WTC11 (cell line): Measurements from ENCODE around the gene DISC1. TPM values are rescaled to one million over a fixed set of nuclear protein-coding genes. Genes with fewer than 3 reads are reported as not detected.

Source experiments
- ATAC-seq: fragments of 200-7000 bp; cut with Tn5 transposase; 2 replicates; pipeline ENCODE4 v1.10.0; 2021; ENCODE audit warnings: mild to moderate bottlenecking, moderate library complexity
- CTCF ChIA-PET: fragments of 300-600 bp; sonication (Branson Sonifier 250); formaldehyde crosslinking; loops from one replicate; lab custom pipeline; 2021; ENCODE audit warnings: antibody characterized with exemption; lab: Charles Lee
- POLR2A ChIA-PET: fragments of 350-600 bp; sonication (Branson Sonifier 250); formaldehyde crosslinking; loops from one replicate; lab custom pipeline; 2021; ENCODE audit warnings: antibody characterized with exemption; lab: Charles Lee
- DNase-seq: peaks from one replicate; pipeline ENCODE4 v3.0.0; 2021; ENCODE audit warnings: low spot score
- H3K27ac Mint-ChIP-seq: 2 replicates; pipeline ENCODE4 v1.8.0; 2021; ENCODE audit warnings: mixed read lengths
- H3K27me3 Mint-ChIP-seq: 2 replicates; pipeline ENCODE4 v1.8.0; 2021; ENCODE audit warnings: low read depth, mild to moderate bottlenecking, moderate library complexity, mixed read lengths
- H3K36me3 Mint-ChIP-seq: 2 replicates; pipeline ENCODE4 v1.8.0; 2021; ENCODE audit warnings: mixed read lengths
- H3K4me1 Mint-ChIP-seq: 2 replicates; pipeline ENCODE4 v1.8.0; 2022; ENCODE audit warnings: mixed read lengths
- H3K4me3 Mint-ChIP-seq: 2 replicates; pipeline ENCODE4 v1.8.0; 2021; ENCODE audit warnings: mild to moderate bottlenecking, moderate library complexity, mixed read lengths
- H3K9me3 Mint-ChIP-seq: 2 replicates; pipeline ENCODE4 v1.8.0; 2021; ENCODE audit warnings: mixed read lengths
- ATF3 ChIP-seq: sonication (generic); formaldehyde crosslinking; conservative IDR thresholded peaks from 2 replicates; pipeline ENCODE4 v1.8.1; 2022; ENCODE audit warnings: mild to moderate bottlenecking, missing genetic modification reagents
- CREB1 ChIP-seq: sonication (generic); formaldehyde crosslinking; IDR thresholded peaks from 2 replicates; pipeline ENCODE4 v1.8.0; 2023; ENCODE audit warnings: mild to moderate bottlenecking, missing genetic modification reagents
- ELF4 ChIP-seq: sonication (generic); formaldehyde crosslinking; IDR thresholded peaks from 2 replicates; pipeline ENCODE4 v1.8.1; 2022; ENCODE audit warnings: low read depth, mild to moderate bottlenecking, moderate library complexity, missing genetic modification reagents
- ETV6 ChIP-seq: sonication (generic); formaldehyde crosslinking; IDR thresholded peaks from 2 replicates; pipeline ENCODE4 v1.8.1; 2022; ENCODE audit warnings: mild to moderate bottlenecking, missing genetic modification reagents
- FOXP1 ChIP-seq: sonication (generic); formaldehyde crosslinking; IDR thresholded peaks from 2 replicates; pipeline ENCODE4 v1.8.0; 2022; ENCODE audit warnings: missing genetic modification reagents, mild to moderate bottlenecking, moderate library complexity, borderline replicate concordance
- PREB ChIP-seq: sonication (generic); formaldehyde crosslinking; IDR thresholded peaks from 2 replicates; pipeline ENCODE4 v1.8.1; 2022; ENCODE audit warnings: mild to moderate bottlenecking, missing genetic modification reagents, moderate library complexity, borderline replicate concordance
- SMAD3 ChIP-seq: sonication (generic); formaldehyde crosslinking; IDR thresholded peaks from 2 replicates; pipeline ENCODE4 v1.8.0; 2022; ENCODE audit warnings: missing genetic modification reagents, mild to moderate bottlenecking, borderline replicate concordance
- SOX15 ChIP-seq: fragments of 250-450 bp; sonication (Bioruptor Pico); IDR thresholded peaks from 2 replicates; pipeline ENCODE4 v1.9.0; 2021; ENCODE audit warnings: mild to moderate bottlenecking
- USF2 ChIP-seq: sonication (generic); formaldehyde crosslinking; IDR thresholded peaks from 2 replicates; pipeline ENCODE4 v1.8.1; 2023; ENCODE audit warnings: mild to moderate bottlenecking, missing genetic modification reagents, moderate library complexity
- ZNF232 ChIP-seq: sonication (generic); formaldehyde crosslinking; IDR thresholded peaks from 2 replicates; pipeline ENCODE4 v1.8.0; 2022; ENCODE audit warnings: mild to moderate bottlenecking, missing genetic modification reagents
- ZNF317 ChIP-seq: sonication (generic); formaldehyde crosslinking; IDR thresholded peaks from 2 replicates; pipeline ENCODE4 v1.8.1; 2023; ENCODE audit warnings: low read depth, mild to moderate bottlenecking, moderate library complexity, missing genetic modification reagents, borderline replicate concordance
- ZNF423 ChIP-seq: fragments of 250-450 bp; sonication (Bioruptor Pico); IDR thresholded peaks from 2 replicates; pipeline ENCODE4 v2.1.2; 2022; ENCODE audit warnings: mild to moderate bottlenecking, moderate library complexity
- total RNA-seq: library from RNA; stranded (reverse); gene quantifications from 3 replicates; pipeline ENCODE4 v1.2.3, GENCODE V29; 2021
- TF ChIP-seq, protein P1 (sequence below): sonication (generic); formaldehyde crosslinking; IDR thresholded peaks from 2 replicates; pipeline ENCODE4 v1.8.0; 2023; ENCODE audit warnings: missing genetic modification reagents
- TF ChIP-seq, protein P2 (sequence below): sonication (generic); formaldehyde crosslinking; IDR thresholded peaks from 2 replicates; pipeline ENCODE4 v1.8.1; 2023; ENCODE audit warnings: mild to moderate bottlenecking, missing genetic modification reagents
- TF ChIP-seq, protein P3 (sequence below): sonication (generic); formaldehyde crosslinking; IDR thresholded peaks from 2 replicates; pipeline ENCODE4 v1.8.1; 2023; ENCODE audit warnings: mild to moderate bottlenecking, missing genetic modification reagents, borderline replicate concordance
- TF ChIP-seq, protein P4 (sequence below): sonication (generic); formaldehyde crosslinking; IDR thresholded peaks from 2 replicates; pipeline ENCODE4 v1.8.1; 2023; ENCODE audit warnings: mild to moderate bottlenecking, moderate library complexity, missing genetic modification reagents
- TF ChIP-seq, protein P5 (sequence below): sonication (generic); formaldehyde crosslinking; IDR thresholded peaks from 2 replicates; pipeline ENCODE4 v1.8.1; 2022; ENCODE audit warnings: low read depth, missing genetic modification reagents, borderline replicate concordance

DISC1 gene
- total RNA-seq, 1 experiment from 2014 or later: 5.5 TPM

GRCh38 chr1:231860221-231861088, 233.9 kb downstream of the DISC1 start:
- no peak for ATAC-seq
- peaks cover 12% of the 10 kb centered on the region for H3K4me1 Mint-ChIP-seq
- H3K27ac Mint-ChIP-seq: no peak overlapping the region
- DNase-seq: no peak
- H3K9me3 Mint-ChIP-seq: no peaks in the 10 kb centered on the region
- H3K4me3 Mint-ChIP-seq: no peak overlapping the region
- ChIA-PET CTCF (no interaction called here), POLR2A (no interaction called here)
- no peaks in the 10 kb centered on the region for H3K36me3 Mint-ChIP-seq
- H3K27me3 Mint-ChIP-seq: no peaks in the 10 kb centered on the region; the same call in none of the 2 replicates
- TF ChIP-seq ATF3 (CRISPR knock-in tag): no peak
- TF ChIP-seq, protein P1, sequence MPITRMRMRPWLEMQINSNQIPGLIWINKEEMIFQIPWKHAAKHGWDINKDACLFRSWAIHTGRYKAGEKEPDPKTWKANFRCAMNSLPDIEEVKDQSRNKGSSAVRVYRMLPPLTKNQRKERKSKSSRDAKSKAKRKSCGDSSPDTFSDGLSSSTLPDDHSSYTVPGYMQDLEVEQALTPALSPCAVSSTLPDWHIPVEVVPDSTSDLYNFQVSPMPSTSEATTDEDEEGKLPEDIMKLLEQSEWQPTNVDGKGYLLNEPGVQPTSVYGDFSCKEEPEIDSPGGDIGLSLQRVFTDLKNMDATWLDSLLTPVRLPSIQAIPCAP (CRISPR knock-in tag): no peak
- no peak for TF ChIP-seq ZNF423 (CRISPR knock-in tag)
- TF ChIP-seq ZNF317 (CRISPR knock-in tag): no peak
- no peak for TF ChIP-seq SOX15 (CRISPR knock-in tag)
- TF ChIP-seq, protein P2, sequence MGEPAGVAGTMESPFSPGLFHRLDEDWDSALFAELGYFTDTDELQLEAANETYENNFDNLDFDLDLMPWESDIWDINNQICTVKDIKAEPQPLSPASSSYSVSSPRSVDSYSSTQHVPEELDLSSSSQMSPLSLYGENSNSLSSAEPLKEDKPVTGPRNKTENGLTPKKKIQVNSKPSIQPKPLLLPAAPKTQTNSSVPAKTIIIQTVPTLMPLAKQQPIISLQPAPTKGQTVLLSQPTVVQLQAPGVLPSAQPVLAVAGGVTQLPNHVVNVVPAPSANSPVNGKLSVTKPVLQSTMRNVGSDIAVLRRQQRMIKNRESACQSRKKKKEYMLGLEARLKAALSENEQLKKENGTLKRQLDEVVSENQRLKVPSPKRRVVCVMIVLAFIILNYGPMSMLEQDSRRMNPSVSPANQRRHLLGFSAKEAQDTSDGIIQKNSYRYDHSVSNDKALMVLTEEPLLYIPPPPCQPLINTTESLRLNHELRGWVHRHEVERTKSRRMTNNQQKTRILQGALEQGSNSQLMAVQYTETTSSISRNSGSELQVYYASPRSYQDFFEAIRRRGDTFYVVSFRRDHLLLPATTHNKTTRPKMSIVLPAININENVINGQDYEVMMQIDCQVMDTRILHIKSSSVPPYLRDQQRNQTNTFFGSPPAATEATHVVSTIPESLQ (CRISPR knock-in tag): no peak
- TF ChIP-seq FOXP1: no peak

GRCh38 chr1:231861541-231862481, 235.2 kb downstream of the DISC1 start:
- no peak for DNase-seq
- Mint-ChIP-seq H3K9me3 (no peaks in the 10 kb centered on the region), H3K4me3 (no peak overlapping the region), H3K36me3 (no peaks in the 10 kb centered on the region), H3K27me3 (no peaks in the 10 kb centered on the region; the same call in none of the 2 replicates), H3K27ac (no peak overlapping the region), H3K4me1 (peaks cover 6% of the 10 kb centered on the region)
- CTCF ChIA-PET: no interaction called here
- no peak for ATAC-seq
- POLR2A ChIA-PET: no interaction called here
- no peak for TF ChIP-seq PREB
- TF ChIP-seq ETV6 (CRISPR knock-in tag): no peak
- TF ChIP-seq USF2 (CRISPR knock-in tag): no peak
- TF ChIP-seq, protein P3, sequence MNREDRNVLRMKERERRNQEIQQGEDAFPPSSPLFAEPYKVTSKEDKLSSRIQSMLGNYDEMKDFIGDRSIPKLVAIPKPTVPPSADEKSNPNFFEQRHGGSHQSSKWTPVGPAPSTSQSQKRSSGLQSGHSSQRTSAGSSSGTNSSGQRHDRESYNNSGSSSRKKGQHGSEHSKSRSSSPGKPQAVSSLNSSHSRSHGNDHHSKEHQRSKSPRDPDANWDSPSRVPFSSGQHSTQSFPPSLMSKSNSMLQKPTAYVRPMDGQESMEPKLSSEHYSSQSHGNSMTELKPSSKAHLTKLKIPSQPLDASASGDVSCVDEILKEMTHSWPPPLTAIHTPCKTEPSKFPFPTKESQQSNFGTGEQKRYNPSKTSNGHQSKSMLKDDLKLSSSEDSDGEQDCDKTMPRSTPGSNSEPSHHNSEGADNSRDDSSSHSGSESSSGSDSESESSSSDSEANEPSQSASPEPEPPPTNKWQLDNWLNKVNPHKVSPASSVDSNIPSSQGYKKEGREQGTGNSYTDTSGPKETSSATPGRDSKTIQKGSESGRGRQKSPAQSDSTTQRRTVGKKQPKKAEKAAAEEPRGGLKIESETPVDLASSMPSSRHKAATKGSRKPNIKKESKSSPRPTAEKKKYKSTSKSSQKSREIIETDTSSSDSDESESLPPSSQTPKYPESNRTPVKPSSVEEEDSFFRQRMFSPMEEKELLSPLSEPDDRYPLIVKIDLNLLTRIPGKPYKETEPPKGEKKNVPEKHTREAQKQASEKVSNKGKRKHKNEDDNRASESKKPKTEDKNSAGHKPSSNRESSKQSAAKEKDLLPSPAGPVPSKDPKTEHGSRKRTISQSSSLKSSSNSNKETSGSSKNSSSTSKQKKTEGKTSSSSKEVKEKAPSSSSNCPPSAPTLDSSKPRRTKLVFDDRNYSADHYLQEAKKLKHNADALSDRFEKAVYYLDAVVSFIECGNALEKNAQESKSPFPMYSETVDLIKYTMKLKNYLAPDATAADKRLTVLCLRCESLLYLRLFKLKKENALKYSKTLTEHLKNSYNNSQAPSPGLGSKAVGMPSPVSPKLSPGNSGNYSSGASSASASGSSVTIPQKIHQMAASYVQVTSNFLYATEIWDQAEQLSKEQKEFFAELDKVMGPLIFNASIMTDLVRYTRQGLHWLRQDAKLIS (CRISPR knock-in tag): no peak
- no peak for TF ChIP-seq ELF4 (CRISPR knock-in tag)
- TF ChIP-seq, protein P4, sequence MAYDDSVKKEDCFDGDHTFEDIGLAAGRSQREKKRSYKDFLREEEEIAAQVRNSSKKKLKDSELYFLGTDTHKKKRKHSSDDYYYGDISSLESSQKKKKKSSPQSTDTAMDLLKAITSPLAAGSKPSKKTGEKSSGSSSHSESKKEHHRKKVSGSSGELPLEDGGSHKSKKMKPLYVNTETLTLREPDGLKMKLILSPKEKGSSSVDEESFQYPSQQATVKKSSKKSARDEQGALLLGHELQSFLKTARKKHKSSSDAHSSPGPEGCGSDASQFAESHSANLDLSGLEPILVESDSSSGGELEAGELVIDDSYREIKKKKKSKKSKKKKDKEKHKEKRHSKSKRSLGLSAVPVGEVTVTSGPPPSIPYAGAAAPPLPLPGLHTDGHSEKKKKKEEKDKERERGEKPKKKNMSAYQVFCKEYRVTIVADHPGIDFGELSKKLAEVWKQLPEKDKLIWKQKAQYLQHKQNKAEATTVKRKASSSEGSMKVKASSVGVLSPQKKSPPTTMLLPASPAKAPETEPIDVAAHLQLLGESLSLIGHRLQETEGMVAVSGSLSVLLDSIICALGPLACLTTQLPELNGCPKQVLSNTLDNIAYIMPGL (CRISPR knock-in tag): no peak
- TF ChIP-seq, protein P5, sequence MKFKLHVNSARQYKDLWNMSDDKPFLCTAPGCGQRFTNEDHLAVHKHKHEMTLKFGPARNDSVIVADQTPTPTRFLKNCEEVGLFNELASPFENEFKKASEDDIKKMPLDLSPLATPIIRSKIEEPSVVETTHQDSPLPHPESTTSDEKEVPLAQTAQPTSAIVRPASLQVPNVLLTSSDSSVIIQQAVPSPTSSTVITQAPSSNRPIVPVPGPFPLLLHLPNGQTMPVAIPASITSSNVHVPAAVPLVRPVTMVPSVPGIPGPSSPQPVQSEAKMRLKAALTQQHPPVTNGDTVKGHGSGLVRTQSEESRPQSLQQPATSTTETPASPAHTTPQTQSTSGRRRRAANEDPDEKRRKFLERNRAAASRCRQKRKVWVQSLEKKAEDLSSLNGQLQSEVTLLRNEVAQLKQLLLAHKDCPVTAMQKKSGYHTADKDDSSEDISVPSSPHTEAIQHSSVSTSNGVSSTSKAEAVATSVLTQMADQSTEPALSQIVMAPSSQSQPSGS (CRISPR knock-in tag): no peak
- TF ChIP-seq CREB1 (CRISPR knock-in tag): no peak
- no peak for TF ChIP-seq ZNF232
- no peak for TF ChIP-seq SMAD3 (CRISPR knock-in tag)
